Adrenal gland (tissue), 12 donors: ENCODE results near the gene SPAG9. TPM values are rescaled to one million over a fixed set of nuclear protein-coding genes. Genes with fewer than 3 reads are reported as not detected.

Experiments
- DNase-seq, 7 donors: peaks; one replicate each; pipeline ENCODE4 v3.0.0-alpha.2; 2019 to 2020
- H3K27ac ChIP-seq, 5 donors: fragments of 200-600 bp; sonication (generic) in 4 of 5; 1 replicate in 3 of 5; 2 replicates in 2 of 5; pipeline versions ENCODE4 v1.5.1 to v1.8.0; 2016 to 2020; ENCODE audit warnings: mild to moderate bottlenecking in 1 of 5
- H3K27me3 ChIP-seq: fragments of 200-600 bp; 2 replicates; pipeline ENCODE4 v1.8.0; 2021
- H3K36me3 ChIP-seq, 2 donors: fragments of 200-600 bp; replicated peaks in 1 of 2; 1 replicate in 1 of 2; 2 replicates in 1 of 2; pipeline versions ENCODE4 v1.5.1 to v1.8.0; 2018 to 2022
- H3K4me1 ChIP-seq, 2 donors: fragments of 200-600 bp; replicated peaks in 1 of 2; 1 replicate in 1 of 2; 2 replicates in 1 of 2; pipeline versions ENCODE4 v1.5.1 to v1.8.0; 2018 to 2021
- H3K4me3 ChIP-seq, 4 donors: fragments of 200-600 bp; sonication (generic) in 3 of 4; one replicate each; pipeline ENCODE4 v1.5.1; 2016 to 2018
- H3K9me3 ChIP-seq, 3 donors: fragments of 200-600 bp; sonication (generic) in 1 of 3; replicated peaks in 1 of 3; 1 replicate in 2 of 3; 2 replicates in 1 of 3; pipeline versions ENCODE4 v1.5.1 to v1.8.0; 2016 to 2021
- POLR2A ChIP-seq, 2 donors: fragments of 450-650 bp; IDR thresholded peaks; one replicate each; pipeline ENCODE4 v1.6.1; 2017; ENCODE audit warnings: antibody characterized with exemption in 2 of 2, mild to moderate bottlenecking in 2 of 2, moderate library complexity in 1 of 2
- WGBS, 4 donors: extraction: QIAGEN DNeasy Blood & Tissue Kit in 2 of 4; methylation state at CpG; one replicate each; pipeline versions ENCODE4 v1.1.5 to v1.1.7; 2013 to 2017; 5-methylcytosine and 5-hydroxymethylcytosine counted together
- intact Hi-C, 2 donors: fragments of 100-400 bp; cut with DNase I; formaldehyde crosslinking; loops; one replicate each; pipeline versions ENCODE4 v1.14.1 to v1.15.0; 2022 to 2023
- polyA plus RNA-seq, 3 donors: library from polyadenylated mRNA; stranded (reverse); fragments of 200-250 nt in 2 of 3; fragments of 350-450 nt in 1 of 3; fragmentation: Illumina TruSeq in 1 of 3; extraction: RNeasy Lipid Tissue Mini Kit (QIAGEN cat#74804) in 1 of 3; gene quantifications; one replicate each; pipeline ENCODE4 v1.2.3, GENCODE V29; 2013 to 2014
- total RNA-seq, 9 donors: library from RNA; depleted of rRNA in 4 of 9; stranded (reverse); fragments of >200 nt in 4 of 9; fragments of 120-200 nt in 1 of 9; fragmentation: NEBNext Ultra II Directional in 1 of 9; extraction: Animal tissue kit (Norgen Biotek cat#: 25700) in 1 of 9; gene quantifications; one replicate each; pipeline versions ENCODE4 v1.1.0 to v1.2.4, GENCODE V29; 2013 to 2023
- TF ChIP-seq, protein P1 (sequence below), 6 experiments: fragments of 450-650 bp in 4 of 6; fragments of 200-600 bp in 2 of 6; sonication (generic) in 1 of 6; IDR thresholded peaks; 1 replicate in 5 of 6; 2 replicates in 1 of 6; pipeline versions ENCODE4 v1.5.1 to v1.8.0; 2016 to 2021; ENCODE audit warnings: antibody characterized with exemption in 6 of 6, mild to moderate bottlenecking in 2 of 6, moderate library complexity in 1 of 6
- donor health status: healthy with polysubstance abuse.
- donor health status: Bipolar disorder and iron deficiency.
- donor health status: DM: yes; HTN: yes; CAD: no.
- donor health status: DM: no; HTN: no; CAD: no.
- donor health status: DM: no; HTN: no; CAD: no.
- donor health status: DM: yes; HTN: yes; CAD: no.

SPAG9 gene
- total and polyA plus RNA-seq, 12 donors: 23.5 to 99.8 (median 62.9) TPM

DNA sequence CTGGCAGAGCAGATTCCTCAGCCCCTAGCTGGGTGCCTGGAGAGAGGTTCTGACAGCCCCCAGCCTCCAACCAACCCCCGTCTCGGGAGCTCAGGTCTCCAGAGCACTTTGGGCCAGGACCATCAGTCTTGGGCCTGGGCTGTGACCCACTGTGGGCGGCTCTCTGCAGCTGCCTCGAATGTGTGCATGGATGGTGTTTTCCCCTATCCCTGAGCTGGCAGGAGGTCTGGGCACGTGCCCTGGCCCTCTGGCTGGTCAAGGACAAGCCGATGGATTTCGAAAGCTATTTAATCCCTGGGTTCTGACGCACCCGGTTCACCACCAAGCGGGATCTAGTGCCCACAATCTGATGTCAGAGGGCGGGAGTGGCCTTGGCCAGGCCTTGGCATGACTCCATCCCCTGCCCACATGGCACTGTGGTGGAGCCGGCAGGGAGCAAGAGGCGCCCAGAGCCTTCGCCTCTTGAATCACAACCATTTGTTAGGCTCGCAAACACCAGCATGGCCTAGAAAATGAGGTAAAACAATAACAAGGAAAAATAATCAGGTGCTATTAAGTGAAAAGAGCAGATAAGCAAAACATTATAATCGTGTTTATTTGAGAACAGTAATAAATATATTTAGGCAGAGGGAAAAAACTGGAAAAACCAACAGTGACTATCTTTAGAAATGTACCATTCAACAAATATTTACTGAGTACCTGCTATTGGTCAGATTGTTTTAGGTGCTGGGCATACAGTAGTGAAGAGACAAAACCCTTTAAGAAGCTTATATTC is 185.3 kb downstream of the SPAG9 start:
- WGBS, 4 donors: 27 to 43% (median 30%) methylated on average over 5 to 16 of the region's 16 CpGs
- intact Hi-C loops: no loop called here
- peak; percentile 96 to 98 (median 98) for DNase-seq
- Histone ChIP-seq H3K36me3 (no peaks in the 10 kb centered on the region), H3K27me3 (no peaks in the 10 kb centered on the region), H3K9me3 (no peaks in the 10 kb centered on the region), H3K4me3 (no peak overlapping the region), H3K4me1 (peaks cover 30 to 34% of the 10 kb centered on the region in 2 donors), H3K27ac (peak overlapping the region; percentile 78 to 99 (median 95))
- TF ChIP-seq, protein P1, sequence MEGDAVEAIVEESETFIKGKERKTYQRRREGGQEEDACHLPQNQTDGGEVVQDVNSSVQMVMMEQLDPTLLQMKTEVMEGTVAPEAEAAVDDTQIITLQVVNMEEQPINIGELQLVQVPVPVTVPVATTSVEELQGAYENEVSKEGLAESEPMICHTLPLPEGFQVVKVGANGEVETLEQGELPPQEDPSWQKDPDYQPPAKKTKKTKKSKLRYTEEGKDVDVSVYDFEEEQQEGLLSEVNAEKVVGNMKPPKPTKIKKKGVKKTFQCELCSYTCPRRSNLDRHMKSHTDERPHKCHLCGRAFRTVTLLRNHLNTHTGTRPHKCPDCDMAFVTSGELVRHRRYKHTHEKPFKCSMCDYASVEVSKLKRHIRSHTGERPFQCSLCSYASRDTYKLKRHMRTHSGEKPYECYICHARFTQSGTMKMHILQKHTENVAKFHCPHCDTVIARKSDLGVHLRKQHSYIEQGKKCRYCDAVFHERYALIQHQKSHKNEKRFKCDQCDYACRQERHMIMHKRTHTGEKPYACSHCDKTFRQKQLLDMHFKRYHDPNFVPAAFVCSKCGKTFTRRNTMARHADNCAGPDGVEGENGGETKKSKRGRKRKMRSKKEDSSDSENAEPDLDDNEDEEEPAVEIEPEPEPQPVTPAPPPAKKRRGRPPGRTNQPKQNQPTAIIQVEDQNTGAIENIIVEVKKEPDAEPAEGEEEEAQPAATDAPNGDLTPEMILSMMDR (IDR thresholded peaks at IDR 0.05): no peak
- TF ChIP-seq POLR2A (IDR thresholded peaks at IDR 0.05): peak in 1 of 2 donors; percentile 93

DNA sequence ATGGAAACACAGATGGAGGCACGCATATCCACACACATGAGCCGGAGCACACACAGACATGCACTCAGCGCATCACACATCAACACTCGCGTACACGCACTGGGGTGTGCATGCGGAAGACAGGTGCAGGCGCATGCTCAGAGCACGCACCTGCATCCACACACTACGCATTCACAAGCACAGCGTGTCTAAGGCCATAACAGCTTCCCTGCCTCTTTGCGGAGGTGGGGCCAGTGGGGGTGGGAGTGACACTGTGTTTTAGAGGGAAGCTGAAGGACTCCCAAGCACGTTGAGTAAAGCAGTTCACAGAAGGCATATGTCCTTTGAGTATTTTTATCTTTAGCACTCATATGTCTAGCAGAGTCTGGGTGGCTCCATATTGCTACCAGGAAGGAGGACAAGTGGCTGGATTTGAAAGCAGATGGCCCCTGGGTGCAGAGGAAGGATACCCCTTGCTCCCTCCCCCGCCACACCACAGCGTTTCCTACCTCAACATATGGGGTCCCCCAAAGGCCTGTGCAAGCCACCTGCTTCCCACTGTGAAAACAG is 185.9 kb downstream of the SPAG9 start:
- WGBS, 4 donors: 87 to 89% (median 87%) methylated on average over 12 to 15 of the region's 15 CpGs
- Histone ChIP-seq H3K27ac (peak overlapping the region; percentile 78 to 99 (median 95)), H3K27me3 (no peaks in the 10 kb centered on the region), H3K36me3 (no peaks in the 10 kb centered on the region), H3K9me3 (no peaks in the 10 kb centered on the region), H3K4me1 (peaks cover 29 to 35% of the 10 kb centered on the region in 2 donors), H3K4me3 (no peak overlapping the region)
- no peak for DNase-seq
- TF ChIP-seq, protein P1 (IDR thresholded peaks at IDR 0.05): no peak
- TF ChIP-seq POLR2A (IDR thresholded peaks at IDR 0.05): no peak
- intact Hi-C loops: no loop called here

DNA sequence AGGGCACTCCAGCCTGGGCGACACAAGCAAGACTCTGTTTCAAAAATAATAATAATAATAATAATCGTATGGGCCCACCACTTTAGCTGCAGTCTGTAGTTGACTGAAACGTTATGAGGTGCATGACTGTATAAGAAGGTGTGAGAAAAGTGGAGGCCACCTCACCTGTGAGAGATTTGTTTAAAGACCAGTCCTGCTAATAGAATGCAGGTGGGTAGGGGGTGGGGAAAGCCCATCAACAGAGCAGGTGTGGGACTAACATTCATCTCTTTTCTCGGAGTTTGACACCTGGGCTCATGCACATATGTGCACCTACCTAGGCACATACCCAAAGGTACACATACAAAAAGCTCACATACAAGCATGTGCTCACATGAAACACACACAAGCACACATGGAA is 186.5 kb downstream of the SPAG9 start:
- peak overlapping the region; percentile 78 to 99 (median 95) for H3K27ac ChIP-seq
- WGBS, 4 donors: 80 to 89% (median 86%) methylated on average over 4 of the region's 4 CpGs

More for the DNA sequence above, 186.5 kb downstream of the SPAG9 start:
- peaks cover 27 to 35% of the 10 kb centered on the region in 2 donors for H3K4me1 ChIP-seq
- no peak for DNase-seq
- H3K9me3 ChIP-seq: no peaks in the 10 kb centered on the region
- intact Hi-C loops: no loop called here
- no peaks in the 10 kb centered on the region for H3K36me3 ChIP-seq
- no peak overlapping the region for H3K4me3 ChIP-seq
- no peak for TF ChIP-seq POLR2A (IDR thresholded peaks at IDR 0.05)
- TF ChIP-seq, protein P1 (IDR thresholded peaks at IDR 0.05): no peak
- no peaks in the 10 kb centered on the region for H3K27me3 ChIP-seq
